ENCODE measurements around the gene ZNF140.
A peak's percentile ranks its signal among the peaks of the same experiment; 100 is the strongest.

ZNF140 gene

DNA sequence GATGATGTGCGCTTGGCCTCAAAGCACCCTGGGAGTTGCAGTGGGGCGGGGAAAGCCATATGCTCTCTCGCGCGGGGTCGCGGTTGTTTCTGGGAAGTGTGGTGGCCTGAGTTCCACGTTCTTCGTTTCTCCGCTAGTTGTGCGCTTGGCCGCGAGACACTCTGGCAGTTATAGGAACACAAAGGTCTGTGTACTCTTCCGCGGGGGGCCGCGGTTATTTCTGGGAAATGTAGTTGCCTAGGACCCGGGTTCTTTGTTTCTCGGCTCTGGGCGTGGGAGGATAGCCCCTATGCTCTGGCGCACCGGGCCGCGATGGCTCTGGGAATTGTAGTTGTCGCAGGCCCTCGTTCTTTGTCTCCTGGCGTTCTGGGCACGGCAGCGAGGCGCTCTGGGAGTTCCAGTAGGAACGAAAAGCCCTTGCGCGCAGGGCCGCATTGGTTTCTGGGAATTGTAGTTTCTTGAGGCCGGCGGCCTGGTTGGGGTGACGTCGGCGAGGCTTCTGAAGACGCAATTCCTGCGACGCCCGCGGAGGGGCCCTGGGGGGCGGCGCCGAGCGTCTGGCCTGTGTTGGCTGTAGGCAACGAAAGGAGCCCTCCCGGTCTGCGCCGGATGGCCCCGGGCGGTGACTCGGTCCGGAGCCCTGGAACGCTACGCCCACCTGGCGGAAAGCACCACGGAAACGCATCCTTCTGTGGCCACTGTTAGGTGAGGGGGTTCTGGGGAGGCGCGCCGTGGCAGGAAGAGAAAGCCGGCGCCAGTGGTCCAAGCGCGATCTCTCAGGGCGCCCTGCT, at the start of gene ZNF140:
Gene ZNF140 (plus strand): TSS at position 556 of the 791 bp plus-strand sequence. CDS start 398 bp downstream, outside the sequence.
- peak; percentile 98 for DNase-seq

DNA sequence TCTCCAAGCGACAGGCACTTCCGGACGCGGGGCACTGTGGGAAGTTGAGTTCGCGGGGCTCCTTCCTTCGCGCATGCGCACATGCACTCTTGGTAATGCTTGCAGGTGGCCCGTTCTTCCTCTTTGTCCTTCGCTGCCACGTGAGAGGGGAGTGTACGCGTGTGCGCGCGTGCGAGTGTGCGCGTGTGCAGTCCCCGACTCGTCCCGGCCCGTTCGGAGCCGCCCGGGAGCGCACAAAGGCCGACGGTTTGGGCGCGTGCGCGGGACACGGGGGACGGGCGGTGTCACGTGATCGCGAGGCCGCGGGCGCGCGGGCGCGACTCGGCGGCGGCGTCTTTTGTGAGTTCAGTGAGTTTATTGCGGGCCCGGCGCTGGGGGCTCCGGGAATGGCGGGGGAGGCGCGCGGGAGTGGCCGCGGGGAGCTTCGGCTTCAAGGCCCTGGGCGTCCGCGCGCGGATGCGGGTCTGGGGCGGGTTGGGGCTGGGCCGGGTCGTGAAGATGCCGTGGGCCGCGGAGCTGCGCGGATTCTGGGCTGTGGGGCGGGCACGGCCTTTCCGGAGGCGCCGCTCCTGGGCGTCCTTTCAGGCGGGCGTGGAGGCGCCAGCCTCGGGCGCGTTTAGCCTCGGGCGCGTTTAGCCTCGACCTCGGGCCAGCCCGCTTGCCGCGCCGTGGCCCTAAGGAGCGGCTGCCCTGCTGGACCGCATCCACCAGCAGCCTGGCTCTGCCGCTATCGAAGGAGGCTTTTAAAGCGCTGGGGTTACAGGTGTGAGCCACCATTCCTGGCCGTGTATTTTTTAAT, 43.3 kb upstream of the ZNF140 start, which contains the start of gene ZNF84:
Gene ZNF84 (plus strand): TSS at position 303 of the 799 bp plus-strand sequence. CDS start 3,959 bp downstream, outside the sequence.
- DNase-seq, result peak; percentile 99

DNA sequence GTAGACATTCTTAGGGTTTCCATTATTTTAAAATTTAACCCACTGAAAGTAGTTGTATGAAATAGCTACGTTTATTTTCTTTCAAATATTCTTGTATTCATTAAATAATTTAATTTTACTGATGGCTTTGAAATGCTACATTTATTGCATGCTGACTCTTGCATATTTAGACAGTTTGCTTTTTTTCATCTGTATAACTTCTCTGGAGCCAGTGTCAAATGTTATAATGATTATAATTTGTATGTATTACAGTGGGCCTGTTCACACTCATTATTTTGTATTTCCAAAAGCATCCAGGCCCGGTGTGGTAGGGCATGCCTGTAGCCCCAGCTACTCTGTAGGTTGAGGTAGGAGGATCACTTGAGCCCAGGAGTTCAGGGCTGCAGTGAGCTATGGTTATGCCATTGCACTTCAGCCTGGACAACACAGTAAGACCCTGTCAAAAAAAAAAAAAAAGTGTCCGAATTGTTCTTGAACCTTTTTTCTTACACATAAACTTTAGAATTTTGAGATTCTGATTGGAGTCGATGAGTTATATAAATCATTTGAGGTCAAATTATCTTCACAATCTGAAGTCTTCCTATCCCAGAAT, 42.5 kb upstream of the ZNF140 start:
- DNase-seq, result peak; percentile 34

DNA sequence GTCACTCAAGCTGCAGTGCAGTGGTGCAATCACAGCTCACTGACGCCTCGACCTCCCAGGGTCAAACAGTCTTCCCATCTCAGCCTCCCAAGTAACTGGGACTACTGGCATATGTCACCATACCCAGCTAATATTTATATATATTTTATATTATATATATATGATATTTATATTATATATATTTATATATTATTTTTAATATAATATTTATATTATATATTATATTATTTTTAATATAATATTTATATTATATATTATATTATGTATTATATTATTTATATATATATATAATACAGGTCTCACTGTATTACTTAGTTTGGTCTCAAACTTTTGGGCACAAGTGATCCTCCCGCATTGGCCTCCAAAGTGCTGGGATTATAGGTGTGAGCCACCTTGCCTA, 34.0 kb upstream of the ZNF140 start:
- no peak for DNase-seq

DNA sequence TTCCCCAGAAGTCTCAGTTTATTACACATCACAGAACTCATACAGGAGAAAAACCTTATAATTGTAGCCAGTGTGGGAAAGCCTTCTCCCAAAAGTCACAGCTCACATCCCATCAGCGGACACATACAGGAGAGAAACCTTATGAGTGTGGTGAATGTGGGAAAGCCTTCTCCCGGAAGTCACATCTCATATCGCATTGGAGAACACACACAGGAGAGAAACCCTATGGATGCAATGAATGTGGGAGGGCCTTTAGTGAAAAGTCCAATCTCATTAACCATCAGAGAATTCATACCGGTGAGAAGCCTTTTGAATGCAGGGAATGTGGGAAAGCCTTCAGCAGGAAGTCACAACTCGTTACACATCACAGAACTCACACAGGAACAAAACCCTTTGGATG, 23.3 kb upstream of the ZNF140 start:
- DNase-seq, result no peak

DNA sequence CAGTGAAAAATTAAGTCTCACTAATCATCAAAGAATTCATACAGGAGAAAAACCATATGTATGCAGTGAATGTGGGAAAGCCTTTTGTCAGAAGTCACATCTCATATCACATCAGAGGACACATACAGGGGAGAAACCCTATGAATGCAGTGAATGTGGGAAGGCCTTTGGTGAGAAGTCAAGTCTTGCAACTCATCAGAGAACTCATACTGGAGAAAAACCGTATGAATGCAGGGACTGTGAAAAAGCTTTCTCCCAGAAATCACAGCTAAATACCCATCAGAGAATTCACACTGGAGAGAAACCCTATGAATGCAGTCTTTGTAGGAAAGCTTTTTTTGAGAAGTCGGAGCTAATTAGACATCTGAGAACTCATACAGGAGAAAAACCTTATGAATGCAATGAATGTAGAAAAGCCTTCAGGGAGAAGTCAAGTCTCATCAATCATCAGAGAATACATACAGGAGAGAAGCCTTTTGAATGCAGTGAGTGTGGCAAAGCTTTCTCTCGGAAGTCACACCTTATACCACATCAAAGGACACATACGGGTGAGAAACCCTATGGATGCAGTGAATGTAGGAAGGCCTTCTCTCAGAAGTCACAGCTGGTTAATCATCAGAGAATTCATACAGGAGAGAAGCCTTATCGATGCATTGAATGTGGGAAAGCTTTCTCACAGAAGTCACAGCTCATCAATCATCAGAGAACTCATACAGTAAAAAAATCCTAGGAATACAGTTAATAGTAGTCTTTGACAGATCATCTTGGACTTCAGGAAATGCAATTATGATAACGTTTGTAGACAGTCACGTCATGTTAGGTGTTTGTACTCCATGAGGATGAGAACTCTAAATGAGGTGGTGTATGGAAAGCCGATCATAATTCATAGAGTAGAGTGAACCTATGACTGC, 22.3 kb upstream of the ZNF140 start:
- DNase-seq, result peak; percentile 29

DNA sequence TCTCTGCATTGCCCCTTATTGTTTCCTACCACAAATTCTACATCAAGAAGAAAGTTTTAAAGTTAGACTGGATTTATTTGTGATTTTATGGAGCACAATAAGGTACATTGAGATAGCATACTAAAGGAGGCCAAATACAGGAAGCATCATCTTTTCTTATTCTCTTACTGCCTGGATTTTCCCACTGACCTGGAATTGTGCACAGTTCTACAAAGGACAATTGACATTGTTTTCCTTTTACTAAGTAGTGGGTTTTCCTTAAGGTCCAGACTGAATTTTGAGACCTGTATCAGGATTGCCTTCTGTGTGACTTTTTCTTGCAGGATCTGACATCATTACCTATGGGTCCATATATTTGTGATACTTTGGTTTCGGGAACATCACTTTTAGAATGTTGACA, 18.8 kb upstream of the ZNF140 start:
- DNase-seq, result no peak

DNA sequence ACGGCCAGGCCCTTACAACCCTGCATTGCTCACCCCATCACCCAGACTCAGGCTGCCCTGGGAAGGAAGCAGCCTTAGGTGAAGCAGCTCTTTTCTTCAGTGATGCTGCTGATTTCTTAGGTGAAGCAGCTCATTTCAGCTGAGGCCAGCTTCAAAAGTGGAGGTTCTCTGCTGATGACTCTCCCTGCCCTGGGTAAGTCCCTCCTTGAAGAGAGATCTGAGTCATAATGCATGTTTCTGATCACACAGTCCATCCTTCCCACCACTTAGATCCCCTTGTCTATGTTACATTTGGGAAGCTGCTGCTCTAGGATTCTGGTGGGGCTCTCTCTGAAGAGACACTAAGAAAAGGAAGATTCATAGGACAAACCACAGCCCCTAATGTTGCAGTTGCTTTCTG, 17.2 kb upstream of the ZNF140 start:
- no peak for DNase-seq

DNA sequence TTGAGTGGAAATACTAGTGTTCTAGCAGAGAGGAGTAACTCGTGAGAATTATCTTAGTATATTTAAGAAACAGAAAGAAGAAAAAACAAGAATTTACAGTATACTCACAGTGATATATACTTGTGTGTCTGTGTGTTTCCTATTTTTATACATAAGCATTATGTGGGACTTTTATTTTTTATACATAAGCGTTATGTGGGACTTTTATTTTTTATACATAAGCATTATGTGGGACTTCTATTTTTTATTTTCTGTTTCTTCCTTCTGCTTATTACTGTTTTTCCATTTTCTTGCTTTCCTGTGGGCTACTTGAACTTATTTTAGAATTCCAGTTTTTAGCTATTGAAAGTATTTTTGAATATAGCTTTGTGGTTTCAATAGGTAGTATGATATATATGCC, 6.9 kb upstream of the ZNF140 start:
- DNase-seq, result no peak

DNA sequence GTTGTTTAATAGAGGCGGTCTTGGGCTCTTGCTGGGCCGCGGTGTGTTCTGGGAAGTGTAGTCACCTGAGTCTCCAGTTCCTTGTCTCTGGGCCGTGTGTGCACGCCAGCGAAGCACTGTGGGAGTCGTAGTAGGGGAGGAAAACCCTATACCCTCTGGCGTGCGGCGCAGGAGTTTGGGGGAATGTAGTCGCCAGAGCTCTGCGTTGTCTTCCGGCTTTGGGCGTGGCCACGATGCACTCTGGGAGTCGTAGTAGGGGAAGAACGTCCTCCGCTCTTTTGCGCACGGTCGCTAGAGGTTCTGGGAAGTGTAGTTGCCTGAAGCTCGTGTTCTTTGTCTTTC, 726 bp upstream of the ZNF140 start:
- DNase-seq, result peak; percentile 99

DNA sequence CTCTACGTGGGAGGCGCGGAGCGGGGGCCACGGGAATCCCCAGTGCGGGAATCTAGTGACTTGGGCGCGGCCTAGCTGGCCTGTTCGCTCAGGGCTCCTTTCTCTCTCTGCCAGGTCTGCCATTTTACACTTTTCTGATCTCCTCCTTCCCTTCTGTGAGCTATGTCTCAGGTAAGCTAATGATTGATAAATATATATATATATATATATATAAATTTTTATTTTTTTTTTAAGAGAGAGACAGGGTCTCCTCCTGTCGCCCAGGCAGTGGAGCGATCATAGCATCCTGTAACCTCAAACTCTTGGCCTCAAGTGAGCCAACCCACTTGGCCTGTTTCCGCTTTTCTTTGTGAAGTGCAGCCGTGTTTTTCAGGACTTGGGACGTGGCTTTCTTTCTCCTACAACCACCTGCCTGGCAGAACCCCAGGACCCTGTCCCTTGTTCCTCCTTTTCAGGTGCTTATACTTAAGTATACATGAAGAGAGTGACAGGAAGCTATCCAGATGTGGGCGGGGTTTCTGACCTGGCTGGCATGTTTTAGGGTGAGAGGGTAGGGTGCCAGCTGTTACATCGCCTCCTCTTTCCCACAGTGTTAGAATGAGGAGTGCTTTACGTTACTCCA, 547 bp downstream of the ZNF140 start:
- DNase-seq, result peak; percentile 24

DNA sequence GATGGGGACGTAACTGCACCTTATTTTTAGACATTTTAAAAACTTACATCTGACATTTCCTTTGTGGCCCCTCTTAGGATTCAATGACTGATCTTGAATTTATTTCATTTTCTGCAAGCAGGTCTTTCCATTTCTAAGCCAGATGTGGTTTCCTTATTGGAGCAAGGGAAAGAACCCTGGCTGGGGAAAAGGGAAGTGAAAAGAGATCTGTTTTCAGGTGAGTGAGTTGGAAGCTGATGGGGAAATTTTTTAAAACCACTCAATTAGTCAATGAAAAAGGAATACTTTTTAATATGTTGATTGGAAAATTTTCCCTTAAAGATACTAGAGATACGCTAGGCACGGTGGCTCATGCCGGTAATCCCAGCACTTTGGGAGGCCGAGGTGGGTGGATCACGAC, 2.6 kb downstream of the ZNF140 start:
- no peak for DNase-seq

DNA sequence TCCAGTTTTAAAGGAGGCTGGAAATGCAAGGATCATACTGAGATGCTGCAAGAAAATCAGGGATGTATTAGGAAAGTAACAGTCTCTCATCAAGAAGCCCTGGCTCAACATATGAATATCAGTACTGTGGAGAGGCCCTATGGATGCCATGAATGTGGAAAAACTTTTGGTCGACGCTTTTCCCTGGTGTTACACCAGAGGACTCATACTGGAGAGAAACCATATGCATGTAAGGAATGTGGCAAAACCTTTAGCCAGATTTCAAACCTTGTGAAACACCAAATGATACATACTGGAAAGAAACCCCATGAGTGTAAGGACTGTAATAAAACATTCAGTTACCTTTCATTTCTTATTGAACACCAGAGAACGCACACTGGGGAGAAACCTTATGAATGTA, 24.9 kb downstream of the ZNF140 start:
- DNase-seq, result peak; percentile 13

DNA sequence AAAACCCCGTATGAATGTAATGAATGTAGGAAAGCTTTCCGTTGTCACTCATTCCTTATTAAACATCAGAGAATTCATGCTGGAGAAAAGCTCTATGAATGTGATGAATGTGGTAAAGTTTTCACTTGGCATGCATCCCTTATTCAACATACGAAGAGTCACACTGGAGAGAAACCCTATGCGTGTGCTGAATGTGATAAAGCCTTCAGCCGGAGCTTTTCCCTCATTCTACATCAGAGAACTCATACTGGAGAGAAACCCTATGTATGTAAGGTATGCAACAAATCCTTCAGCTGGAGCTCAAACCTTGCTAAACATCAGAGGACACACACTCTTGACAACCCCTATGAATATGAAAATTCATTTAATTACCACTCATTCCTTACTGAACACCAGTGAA, 25.5 kb downstream of the ZNF140 start:
- DNase-seq, result peak; percentile 29

DNA sequence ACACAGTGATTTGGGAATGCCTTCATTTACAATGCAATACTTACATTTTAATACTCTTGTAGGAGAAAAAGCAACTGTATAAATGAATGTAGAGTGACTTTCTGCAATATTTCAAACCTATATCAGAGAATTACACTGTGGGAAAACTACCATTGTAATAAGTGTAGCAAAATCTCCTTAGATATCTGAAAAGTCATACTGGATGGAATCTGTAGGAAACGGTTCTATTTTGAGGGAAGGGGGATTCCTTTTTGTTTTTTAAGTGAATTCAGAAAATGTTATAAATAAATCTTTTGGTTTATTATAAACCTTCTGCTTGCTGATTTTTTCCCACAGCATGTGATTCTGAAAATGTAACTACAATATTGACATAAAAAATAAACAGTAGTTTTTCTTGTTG, 26.4 kb downstream of the ZNF140 start:
- DNase-seq, result no peak

DNA sequence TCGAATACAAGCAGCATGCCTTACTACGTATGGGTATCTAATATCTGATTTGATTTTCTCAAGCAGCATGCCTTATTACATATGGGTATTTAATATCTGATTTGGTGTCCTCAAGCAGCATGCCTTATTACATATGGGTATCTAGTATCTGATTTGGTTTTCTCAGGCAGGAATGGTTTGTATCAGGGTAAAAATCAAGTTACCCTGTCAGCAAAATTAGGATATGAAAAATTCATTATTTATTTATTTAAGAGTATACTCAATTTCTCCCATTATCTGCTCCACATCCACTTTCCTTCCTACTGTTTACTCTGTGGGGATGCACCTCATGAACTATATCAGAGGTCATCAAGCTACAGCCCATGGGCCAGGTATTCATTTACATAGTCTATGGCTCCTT, 27.4 kb downstream of the ZNF140 start:
- no peak for DNase-seq

DNA sequence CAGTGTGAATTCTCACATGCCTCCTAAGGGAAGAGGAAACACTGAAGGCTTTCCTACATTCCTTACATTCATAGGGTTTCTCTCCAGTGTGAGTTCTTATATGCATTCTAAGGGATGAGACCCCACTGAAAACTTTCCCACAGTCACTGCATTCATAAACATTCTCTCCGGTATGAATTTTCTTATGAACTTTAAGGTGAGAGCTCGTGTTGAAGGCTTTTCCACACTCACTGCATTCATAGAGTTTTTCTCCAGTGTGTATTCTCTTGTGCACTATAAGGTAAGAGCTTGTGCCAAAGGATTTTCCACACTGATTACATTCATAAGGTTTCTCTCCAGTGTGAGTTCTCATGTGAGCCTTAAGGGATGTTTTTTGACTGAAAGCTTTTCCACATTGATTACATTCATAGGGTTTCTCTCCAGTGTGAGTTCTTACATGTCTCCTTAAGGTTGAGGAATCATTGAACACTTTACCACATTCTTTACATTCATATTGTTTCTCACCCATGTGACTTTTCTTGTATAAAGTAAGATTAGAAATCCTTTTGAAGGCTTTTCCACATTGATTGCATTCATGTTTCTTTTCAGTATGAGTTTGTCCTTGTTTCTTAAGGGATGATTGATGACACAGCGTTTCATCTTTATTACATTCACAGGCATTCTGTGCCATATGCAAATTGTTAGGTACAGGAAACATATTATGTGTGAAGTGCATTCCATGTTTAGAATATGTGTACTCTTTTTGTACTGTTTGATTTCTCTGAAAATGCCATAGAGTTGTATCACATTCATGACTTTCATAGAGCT, 39.9 kb downstream of the ZNF140 start:
- peak; percentile 22 for DNase-seq

DNA sequence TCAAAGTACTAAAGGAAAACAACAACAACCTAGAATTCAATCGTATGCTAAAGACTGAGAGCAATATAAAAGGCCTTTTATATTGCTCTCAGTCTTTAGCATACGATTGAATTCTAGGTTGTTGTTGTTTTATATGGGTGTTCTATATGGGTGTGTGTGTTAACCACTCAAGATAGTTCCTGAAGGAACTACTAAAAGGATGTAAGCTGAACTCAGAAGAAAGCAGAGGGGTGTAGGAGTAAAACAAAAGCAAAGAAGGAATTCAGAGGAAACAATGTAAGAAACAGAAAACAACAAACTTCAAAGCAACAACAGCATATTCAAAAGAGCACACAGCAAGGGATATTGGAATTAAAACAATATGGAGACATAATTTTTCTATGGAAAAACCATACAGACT, 44.0 kb downstream of the ZNF140 start:
- no peak for DNase-seq

DNA sequence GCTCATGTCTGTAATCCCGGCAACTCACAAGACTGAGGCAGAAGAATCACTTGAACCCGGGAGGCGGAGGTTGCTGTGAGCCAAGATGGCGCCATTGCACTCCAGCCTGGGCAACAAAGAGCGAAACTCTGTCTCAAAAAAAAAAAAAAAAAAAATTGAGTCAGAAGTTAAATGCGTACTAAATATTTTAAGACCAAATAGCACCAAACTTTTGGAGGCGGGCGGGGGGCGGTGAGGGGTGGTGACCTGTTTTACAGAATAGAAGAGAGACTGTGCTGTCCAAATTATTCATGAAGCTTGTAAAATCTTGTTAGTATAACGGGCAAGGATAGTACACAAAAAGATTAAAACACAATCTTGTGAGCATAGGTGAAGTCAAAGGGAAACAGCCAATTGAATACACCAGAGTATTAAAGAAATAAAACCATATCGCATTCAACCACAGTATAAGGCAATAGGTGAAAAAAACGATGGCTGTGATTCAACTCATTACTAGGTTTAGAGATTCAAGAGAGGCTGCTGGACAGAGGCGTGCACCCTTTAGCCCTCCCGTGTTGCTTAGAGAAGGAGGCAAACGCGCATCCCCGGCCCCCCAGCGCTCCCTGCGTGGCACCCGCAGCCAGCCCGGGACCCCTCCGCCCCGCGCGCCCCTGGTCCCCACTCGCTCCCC, 48.8 kb downstream of the ZNF140 start:
- peak; percentile 61 for DNase-seq

DNA sequence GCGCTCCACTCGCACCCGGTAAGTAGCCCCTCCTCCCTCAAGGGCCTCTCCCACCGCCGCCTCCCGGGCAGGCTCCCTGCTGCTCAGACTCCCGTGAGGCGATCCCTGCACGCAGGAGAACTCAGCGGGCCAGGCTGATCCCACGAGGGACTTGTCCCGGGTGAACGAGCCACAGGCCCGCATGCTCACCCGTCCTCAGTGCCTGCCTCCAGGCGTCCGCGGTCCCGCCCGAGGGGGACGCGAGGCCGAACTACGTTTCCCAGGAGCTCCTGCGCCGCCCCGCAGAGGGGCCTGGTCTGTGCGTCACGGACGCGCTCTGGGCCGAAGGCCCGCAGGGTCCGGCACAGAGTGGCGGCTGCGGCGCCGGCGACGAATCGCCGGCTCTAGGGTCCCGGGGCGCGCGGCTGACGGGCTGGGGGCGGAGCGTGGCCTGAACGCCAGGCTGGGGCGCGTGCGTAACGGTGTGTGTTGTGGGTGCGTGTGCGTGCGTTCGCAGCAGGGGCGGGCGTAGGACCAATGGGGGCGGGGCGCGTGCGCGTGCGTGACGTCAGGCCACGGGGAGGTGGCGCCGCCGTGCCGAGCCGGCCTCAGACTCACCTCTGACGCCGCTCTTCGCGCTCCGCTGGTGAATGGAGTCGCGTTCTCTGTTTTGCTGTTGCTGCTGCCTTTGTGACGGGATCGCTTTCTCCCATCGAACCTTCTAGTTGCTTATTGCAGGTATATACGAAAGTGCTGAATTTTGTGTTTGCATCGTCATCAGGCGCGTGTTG, 49.5 kb downstream of the ZNF140 start, which contains the start of the genes ZNF10 and ZNF891:
Gene ZNF10 (plus strand): TSS at position 590 of the 770 bp plus-strand sequence. CDS start 13,866 bp downstream, outside the sequence.
Gene ZNF891 (minus strand): TSS at position 237 of the 770 bp plus-strand sequence. CDS start 8,356 bp downstream, outside the sequence.
- peak; percentile 96 for DNase-seq
